ENCODE results near the gene SAMD13.

Gene SAMD13

GRCh38 chr1:84271441-84272151, 29.9 kb upstream of the SAMD13 start:
- DNase-seq: no peak
- TF ChIP-seq GATA1 (IDR thresholded peaks at IDR 0.05; ENCODE audit: low read depth, low read length): no peak
- no peak for TF ChIP-seq POLR2A (IDR thresholded peaks at IDR 0.05; ENCODE audit: low read length)

- TF ChIP-seq GATA1 (IDR thresholded peaks at IDR 0.05; ENCODE audit: low read depth, low read length) (no peak), POLR2A (IDR thresholded peaks at IDR 0.05; ENCODE audit: low read length) (no peak)
- DNase-seq: no peak
Measured at GRCh38 chr1:84272401-84272800, 29.1 kb upstream of the SAMD13 start.

GRCh38 chr1:84277343-84278059, 24.0 kb upstream of the SAMD13 start:
- DNase-seq: no peak
- no peak for TF ChIP-seq GATA1 (IDR thresholded peaks at IDR 0.05; ENCODE audit: low read depth, low read length)
- TF ChIP-seq POLR2A (IDR thresholded peaks at IDR 0.05; ENCODE audit: low read length): no peak

GRCh38 chr1:84278905-84279304, 22.6 kb upstream of the SAMD13 start:
- no peak for TF ChIP-seq POLR2A (IDR thresholded peaks at IDR 0.05; ENCODE audit: low read length)
- no peak for TF ChIP-seq GATA1 (IDR thresholded peaks at IDR 0.05; ENCODE audit: low read depth, low read length)
- DNase-seq: peak in 1 of 2 experiments; percentile 19

GRCh38 chr1:84280912-84281311, 20.6 kb upstream of the SAMD13 start:
- no peak for DNase-seq
- no peak for TF ChIP-seq POLR2A (IDR thresholded peaks at IDR 0.05; ENCODE audit: low read length)
- no peak for TF ChIP-seq GATA1 (IDR thresholded peaks at IDR 0.05; ENCODE audit: low read depth, low read length)

GRCh38 chr1:84282780-84283333, 18.7 kb upstream of the SAMD13 start:
- TF ChIP-seq GATA1 (IDR thresholded peaks at IDR 0.05; ENCODE audit: low read depth, low read length) (no peak), POLR2A (IDR thresholded peaks at IDR 0.05; ENCODE audit: low read length) (no peak)
- no peak for DNase-seq

GRCh38 chr1:84283381-84283780, 18.1 kb upstream of the SAMD13 start:
- TF ChIP-seq GATA1 (IDR thresholded peaks at IDR 0.05; ENCODE audit: low read depth, low read length) (no peak), POLR2A (IDR thresholded peaks at IDR 0.05; ENCODE audit: low read length) (no peak)
- DNase-seq: no peak

GRCh38 chr1:84286071-84286470, 15.4 kb upstream of the SAMD13 start:
- DNase-seq: no peak
- no peak for TF ChIP-seq GATA1 (IDR thresholded peaks at IDR 0.05; ENCODE audit: low read depth, low read length)
- no peak for TF ChIP-seq POLR2A (IDR thresholded peaks at IDR 0.05; ENCODE audit: low read length)

- peak in 1 of 2 experiments; percentile 18 for DNase-seq
Measured at GRCh38 chr1:84287389-84287788, 14.1 kb upstream of the SAMD13 start.

- no peak for TF ChIP-seq GATA1 (IDR thresholded peaks at IDR 0.05; ENCODE audit: low read depth, low read length)
- no peak for TF ChIP-seq POLR2A (IDR thresholded peaks at IDR 0.05; ENCODE audit: low read length)
Measured at GRCh38 chr1:84289169-84289785, 12.2 kb upstream of the SAMD13 start.

GRCh38 chr1:84291882-84292655, 9.4 kb upstream of the SAMD13 start:
- no peak for DNase-seq
- TF ChIP-seq POLR2A (IDR thresholded peaks at IDR 0.05; ENCODE audit: low read length) (no peak), GATA1 (IDR thresholded peaks at IDR 0.05; ENCODE audit: low read depth, low read length) (no peak)

More at GRCh38 chr1:84289169-84289785, 12.2 kb upstream of the SAMD13 start:
- no peak for DNase-seq

- no peak for DNase-seq
- TF ChIP-seq GATA1 (IDR thresholded peaks at IDR 0.05; ENCODE audit: low read depth, low read length) (no peak), POLR2A (IDR thresholded peaks at IDR 0.05; ENCODE audit: low read length) (no peak)
Measured at GRCh38 chr1:84293766-84294165, 7.7 kb upstream of the SAMD13 start.

GRCh38 chr1:84294751-84295150, 6.8 kb upstream of the SAMD13 start:
- no peak for DNase-seq
- TF ChIP-seq GATA1 (IDR thresholded peaks at IDR 0.05; ENCODE audit: low read depth, low read length) (no peak), POLR2A (IDR thresholded peaks at IDR 0.05; ENCODE audit: low read length) (no peak)
